CD14-positive monocyte (primary cell): ENCODE data around the gene FAF1. TPM values are rescaled to one million over a fixed set of nuclear protein-coding genes. Genes with fewer than 3 reads are reported as not detected.

Experiments used
- DNase-seq, 3 donors: peaks; one replicate each; pipeline ENCODE4 v3.0.0-alpha.2; 2011 to 2022
- H2AFZ ChIP-seq: 2 replicates; pipeline ENCODE4 v1.6.0; 2012; ENCODE audit warnings: mild to moderate bottlenecking, low read depth, low read length, inconsistent platforms; ENCODE audit not compliant: insufficient read depth, poor library complexity, severe bottlenecking
- H3K27ac ChIP-seq, 2 donors: 1 replicate in 1 of 2; 2 replicates in 1 of 2; pipeline ENCODE4 v1.5.1; 2012 to 2013; ENCODE audit warnings: low read length in 2 of 2, control low read depth in 1 of 2, inconsistent platforms in 1 of 2, low read depth in 1 of 2, mild to moderate bottlenecking in 1 of 2
- H3K27me3 ChIP-seq, 2 donors: one replicate each; pipeline versions ENCODE4 v1.6.0 to v1.6.1; 2011 to 2013; ENCODE audit warnings: low read length in 2 of 2; ENCODE audit not compliant: control insufficient read depth in 2 of 2, insufficient read depth in 2 of 2
- H3K36me3 ChIP-seq, 2 donors: replicated peaks in 1 of 2; 1 replicate in 1 of 2; 2 replicates in 1 of 2; pipeline versions ENCODE4 v1.5.1 to v1.6.1; 2012 to 2013; ENCODE audit warnings: low read length in 2 of 2, control low read depth in 1 of 2, inconsistent platforms in 1 of 2, mild to moderate bottlenecking in 1 of 2; ENCODE audit not compliant: insufficient read depth in 2 of 2, control insufficient read depth in 1 of 2
- H3K4me1 ChIP-seq, 2 donors: 1 replicate in 1 of 2; 2 replicates in 1 of 2; pipeline versions ENCODE4 v1.5.1 to v1.6.1; 2012 to 2013; ENCODE audit warnings: low read length in 2 of 2, control low read depth in 1 of 2, inconsistent platforms in 1 of 2, mild to moderate bottlenecking in 1 of 2, moderate library complexity in 1 of 2; ENCODE audit not compliant: insufficient read depth in 2 of 2, control insufficient read depth in 1 of 2
- H3K4me2 ChIP-seq: replicated peaks from 2 replicates; pipeline ENCODE3; 2012; ENCODE audit warnings: low read length, moderate library complexity, mild to moderate bottlenecking; ENCODE audit not compliant: poor library complexity, severe bottlenecking; ENCODE audit errors: extremely low read depth
- H3K4me3 ChIP-seq, 3 experiments: fragments of 200-600 bp in 1 of 3; sonication (generic) in 1 of 3; replicated peaks in 1 of 3; 1 replicate in 2 of 3; 2 replicates in 1 of 3; pipeline ENCODE4 v1.5.1; 2011 to 2013; ENCODE audit warnings: low read length in 3 of 3, mild to moderate bottlenecking in 3 of 3, control low read depth in 2 of 3, low read depth in 2 of 3, inconsistent platforms in 1 of 3, moderate library complexity in 1 of 3
- H3K79me2 ChIP-seq: 2 replicates; pipeline ENCODE4 v1.6.0; 2012; ENCODE audit warnings: mild to moderate bottlenecking, control low read depth, inconsistent platforms, low read length, moderate library complexity; ENCODE audit not compliant: insufficient read depth
- H3K9ac ChIP-seq: 2 replicates; pipeline ENCODE4 v1.6.0; 2017; ENCODE audit warnings: low read length, mild to moderate bottlenecking; ENCODE audit not compliant: insufficient read depth, poor library complexity, severe bottlenecking
- H3K9me3 ChIP-seq, 2 donors: replicated peaks in 1 of 2; 1 replicate in 1 of 2; 2 replicates in 1 of 2; pipeline versions ENCODE4 v1.5.1 to v1.6.1; 2012 to 2013; ENCODE audit warnings: low read length in 2 of 2, control low read depth in 1 of 2; ENCODE audit not compliant: control insufficient read depth in 1 of 2, insufficient read depth in 1 of 2
- H4K20me1 ChIP-seq: 2 replicates; pipeline ENCODE4 v1.6.0; 2012; ENCODE audit warnings: mild to moderate bottlenecking, low read length, control low read depth, moderate library complexity; ENCODE audit not compliant: insufficient read depth
- H3K27ac Mint-ChIP-seq, 7 donors: one replicate each; pipeline ENCODE4 v1.8.0; 2020; ENCODE audit warnings: mild to moderate bottlenecking in 7 of 7, mixed read lengths in 7 of 7, moderate library complexity in 6 of 7, inconsistent platforms in 2 of 7
- H3K27me3 Mint-ChIP-seq, 3 donors: one replicate each; pipeline ENCODE4 v1.8.0; 2021 to 2022; ENCODE audit warnings: low read depth in 3 of 3, mild to moderate bottlenecking in 3 of 3, mixed read lengths in 3 of 3, moderate library complexity in 3 of 3, inconsistent platforms in 1 of 3
- H3K36me3 Mint-ChIP-seq, 2 donors: one replicate each; pipeline ENCODE4 v1.8.0; 2020; ENCODE audit warnings: mixed read lengths in 2 of 2, inconsistent platforms in 1 of 2, mild to moderate bottlenecking in 1 of 2
- H3K4me1 Mint-ChIP-seq: one replicate; pipeline ENCODE4 v1.8.0; 2020; ENCODE audit warnings: mild to moderate bottlenecking, mixed read lengths
- H3K4me3 Mint-ChIP-seq, 2 donors: one replicate each; pipeline ENCODE4 v1.8.0; 2020; ENCODE audit warnings: mild to moderate bottlenecking in 2 of 2, mixed read lengths in 2 of 2, moderate library complexity in 1 of 2
- H3K9me3 Mint-ChIP-seq, 7 donors: one replicate each; pipeline ENCODE4 v1.8.0; 2020 to 2022; ENCODE audit warnings: mixed read lengths in 7 of 7, mild to moderate bottlenecking in 6 of 7, moderate library complexity in 6 of 7, inconsistent platforms in 2 of 7
- WGBS: methylation state at CpG from one replicate; pipeline ENCODE4 v1.1.5; 2013; ENCODE audit warnings: missing lambda C conversion rate; ENCODE audit not compliant: insufficient coverage; 5-methylcytosine and 5-hydroxymethylcytosine counted together
- intact Hi-C, 2 donors: fragments of 100-400 bp; cut with micrococcal nuclease; formaldehyde crosslinking; loops; one replicate each; pipeline versions ENCODE4 v1.15.0 to v1.15.1; 2023
- polyA plus RNA-seq, 3 donors: library from polyadenylated mRNA; depleted of rRNA in 1 of 3; unstranded in 2 of 3; stranded (reverse) in 1 of 3; fragments of 300-500 nt in 2 of 3; fragments of >200 nt in 1 of 3; fragmentation: Illumina TruSeq in 2 of 3; gene quantifications; 1 replicate in 2 of 3; 2 replicates in 1 of 3; pipeline ENCODE4 v1.2.3, GENCODE V29; 2012 to 2021
- TF ChIP-seq, protein P1 (sequence below): fragments of 200-600 bp; IDR thresholded peaks from one replicate; pipeline ENCODE4 v1.8.0; 2022; ENCODE audit warnings: antibody characterized with exemption, mild to moderate bottlenecking

FAF1 gene
- polyA plus RNA-seq, 3 donors, result 11.4 to 29.6 (median 16.9) TPM

- Histone ChIP-seq H3K4me3 (no peak overlapping the region), H3K4me2 (no peak overlapping the region), H3K4me1 (peaks cover 0 to 2% of the 10 kb centered on the region in 2 donors), H3K36me3 (peaks cover 5 to 20% of the 10 kb centered on the region in 2 donors), H3K79me2 (no peaks in the 10 kb centered on the region), H3K27ac (no peak overlapping the region), H3K9ac (no peak overlapping the region), H3K27me3 (no peaks in the 10 kb centered on the region), H4K20me1 (no peaks in the 10 kb centered on the region), H2AFZ (no peak overlapping the region), H3K9me3 (no peaks in the 10 kb centered on the region)
- H3K9me3 Mint-ChIP-seq, result no peaks in the 10 kb centered on the region
- no peak overlapping the region for H3K4me3 Mint-ChIP-seq
- intact Hi-C loops, result loop anchor here in 1 of 2 donors (5.0 kb wide), 1 partner anchor 412 kb away; no protein-coding TSS in a partner anchor
- TF ChIP-seq, protein P1, sequence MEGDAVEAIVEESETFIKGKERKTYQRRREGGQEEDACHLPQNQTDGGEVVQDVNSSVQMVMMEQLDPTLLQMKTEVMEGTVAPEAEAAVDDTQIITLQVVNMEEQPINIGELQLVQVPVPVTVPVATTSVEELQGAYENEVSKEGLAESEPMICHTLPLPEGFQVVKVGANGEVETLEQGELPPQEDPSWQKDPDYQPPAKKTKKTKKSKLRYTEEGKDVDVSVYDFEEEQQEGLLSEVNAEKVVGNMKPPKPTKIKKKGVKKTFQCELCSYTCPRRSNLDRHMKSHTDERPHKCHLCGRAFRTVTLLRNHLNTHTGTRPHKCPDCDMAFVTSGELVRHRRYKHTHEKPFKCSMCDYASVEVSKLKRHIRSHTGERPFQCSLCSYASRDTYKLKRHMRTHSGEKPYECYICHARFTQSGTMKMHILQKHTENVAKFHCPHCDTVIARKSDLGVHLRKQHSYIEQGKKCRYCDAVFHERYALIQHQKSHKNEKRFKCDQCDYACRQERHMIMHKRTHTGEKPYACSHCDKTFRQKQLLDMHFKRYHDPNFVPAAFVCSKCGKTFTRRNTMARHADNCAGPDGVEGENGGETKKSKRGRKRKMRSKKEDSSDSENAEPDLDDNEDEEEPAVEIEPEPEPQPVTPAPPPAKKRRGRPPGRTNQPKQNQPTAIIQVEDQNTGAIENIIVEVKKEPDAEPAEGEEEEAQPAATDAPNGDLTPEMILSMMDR, result no peak
- peaks cover 9% of the 10 kb centered on the region for H3K4me1 Mint-ChIP-seq
- WGBS, result no CpG with 5 or more reads among the region's 1 CpG
- DNase-seq, result no peak
- H3K36me3 Mint-ChIP-seq, result peaks cover 12 to 24% of the 10 kb centered on the region in 2 donors
- no peaks in the 10 kb centered on the region for H3K27me3 Mint-ChIP-seq
- no peak overlapping the region for H3K27ac Mint-ChIP-seq
Observed at GRCh38 chr1:50775740-50776139, 184.3 kb downstream of the FAF1 start.

- peak; percentile 3 to 47 (median 25) for DNase-seq
- H3K27ac ChIP-seq, result no peak overlapping the region
Observed at GRCh38 chr1:50774759-50775351, 185.2 kb downstream of the FAF1 start.

More at GRCh38 chr1:50774759-50775351, 185.2 kb downstream of the FAF1 start:
- Mint-ChIP-seq H3K9me3 (no peaks in the 10 kb centered on the region), H3K27ac (no peak overlapping the region), H3K27me3 (no peaks in the 10 kb centered on the region), H3K4me1 (peaks cover 3% of the 10 kb centered on the region), H3K36me3 (peaks cover 6 to 19% of the 10 kb centered on the region in 2 donors), H3K4me3 (no peak overlapping the region)
- TF ChIP-seq, protein P1, result peak; percentile 81
- H4K20me1 ChIP-seq, result no peaks in the 10 kb centered on the region
- H3K9me3 ChIP-seq, result no peaks in the 10 kb centered on the region
- intact Hi-C loops, result loop anchor here (5.0 kb wide), 1 partner anchor 412 kb away; no protein-coding TSS in a partner anchor
- peaks cover 0 to 12% of the 10 kb centered on the region in 2 donors for H3K36me3 ChIP-seq
- H2AFZ ChIP-seq, result no peak overlapping the region
- no peak overlapping the region for H3K4me2 ChIP-seq
- H3K4me1 ChIP-seq, result peaks cover 0 to 2% of the 10 kb centered on the region in 2 donors
- no peak overlapping the region for H3K9ac ChIP-seq
- WGBS, result no CpG with 5 or more reads among the region's 2 CpGs
- H3K4me3 ChIP-seq, result no peak overlapping the region
- no peaks in the 10 kb centered on the region for H3K27me3 ChIP-seq
- H3K79me2 ChIP-seq, result no peaks in the 10 kb centered on the region
